ENCODE results near the gene PHETA1.

The PHETA1 gene

DNA sequence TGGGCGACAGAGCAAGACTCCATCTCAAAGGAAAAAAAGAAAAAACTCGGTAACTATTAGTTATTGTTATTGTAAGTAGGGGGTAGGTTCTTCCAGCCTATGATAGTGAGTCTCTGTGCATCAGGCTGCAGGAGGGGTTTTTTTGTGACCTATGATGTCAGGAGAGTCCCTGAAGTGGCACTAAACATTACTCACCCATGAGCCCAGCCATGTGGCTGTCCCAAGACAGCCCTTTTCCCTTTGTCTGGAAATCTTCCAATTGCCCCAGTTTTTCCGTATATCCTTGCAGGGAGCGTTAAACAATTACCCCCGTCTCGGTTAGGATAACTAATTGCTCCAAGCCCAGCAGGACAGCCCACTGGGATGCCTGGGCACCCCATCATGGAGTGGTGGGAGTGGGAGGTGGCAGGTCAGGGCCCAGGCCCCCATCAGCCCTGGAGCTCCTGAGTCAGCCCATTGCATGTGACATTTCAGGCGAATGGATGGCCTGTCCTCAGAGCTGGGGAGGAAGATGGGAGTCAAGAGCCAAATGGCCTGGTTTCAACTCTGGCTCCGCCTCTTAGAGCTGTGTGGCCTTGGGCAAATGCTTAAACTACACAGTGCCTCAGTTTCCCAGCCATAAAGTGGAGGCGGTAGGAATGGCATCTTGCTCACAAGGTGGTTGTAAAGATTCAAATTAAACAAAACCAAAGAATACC, 16.4 kb downstream of the PHETA1 start:
- Histone ChIP-seq H3K9ac (ENCODE audit: low read depth, low read length, poor library complexity, severe bottlenecking) (no peak overlapping the region), H2AFZ (ENCODE audit: low read length) (no peak overlapping the region), H3K4me3 (ENCODE audit: low read length, poor library complexity, severe bottlenecking) (no peak overlapping the region), H3K9me2 (replicated peaks; ENCODE audit: low read depth, low read length) (no peaks in the 10 kb centered on the region), H3K79me2 (ENCODE audit: insufficient read depth, low read length) (no peaks in the 10 kb centered on the region), H3K36me3 (ENCODE audit: insufficient read depth, low read length) (no peaks in the 10 kb centered on the region), H3F3A (ENCODE audit: low read depth) (no peaks in the 10 kb centered on the region), H3K4me1 (ENCODE audit: insufficient read depth, low read length, poor library complexity, severe bottlenecking) (no peaks in the 10 kb centered on the region), H3K9me3 (ENCODE audit: insufficient read depth, low read depth, low read length) (no peaks in the 10 kb centered on the region; the same call in 1 of the 2 replicates), H4K20me1 (ENCODE audit: insufficient read depth, low read length, poor library complexity, severe bottlenecking) (no peaks in the 10 kb centered on the region), H3K4me2 (ENCODE audit: low read depth, low read length, poor library complexity, severe bottlenecking) (no peak overlapping the region), H3K27me3 (ENCODE audit: insufficient read depth, low read length, poor library complexity, severe bottlenecking) (no peaks in the 10 kb centered on the region)
- TF ChIP-seq, protein P1, sequence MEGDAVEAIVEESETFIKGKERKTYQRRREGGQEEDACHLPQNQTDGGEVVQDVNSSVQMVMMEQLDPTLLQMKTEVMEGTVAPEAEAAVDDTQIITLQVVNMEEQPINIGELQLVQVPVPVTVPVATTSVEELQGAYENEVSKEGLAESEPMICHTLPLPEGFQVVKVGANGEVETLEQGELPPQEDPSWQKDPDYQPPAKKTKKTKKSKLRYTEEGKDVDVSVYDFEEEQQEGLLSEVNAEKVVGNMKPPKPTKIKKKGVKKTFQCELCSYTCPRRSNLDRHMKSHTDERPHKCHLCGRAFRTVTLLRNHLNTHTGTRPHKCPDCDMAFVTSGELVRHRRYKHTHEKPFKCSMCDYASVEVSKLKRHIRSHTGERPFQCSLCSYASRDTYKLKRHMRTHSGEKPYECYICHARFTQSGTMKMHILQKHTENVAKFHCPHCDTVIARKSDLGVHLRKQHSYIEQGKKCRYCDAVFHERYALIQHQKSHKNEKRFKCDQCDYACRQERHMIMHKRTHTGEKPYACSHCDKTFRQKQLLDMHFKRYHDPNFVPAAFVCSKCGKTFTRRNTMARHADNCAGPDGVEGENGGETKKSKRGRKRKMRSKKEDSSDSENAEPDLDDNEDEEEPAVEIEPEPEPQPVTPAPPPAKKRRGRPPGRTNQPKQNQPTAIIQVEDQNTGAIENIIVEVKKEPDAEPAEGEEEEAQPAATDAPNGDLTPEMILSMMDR (conservative IDR thresholded peaks at IDR 0.05; ENCODE audit: low read length) = no peak
- TF ChIP-seq EZH2phosphoT487 (IDR thresholded peaks at IDR 0.05; ENCODE audit: borderline replicate concordance) = no peak

- no peaks in the 10 kb centered on the region for H3F3A ChIP-seq (ENCODE audit: low read depth)
- H3K4me2 ChIP-seq (ENCODE audit: low read depth, low read length, poor library complexity, severe bottlenecking) = no peak overlapping the region
- no peaks in the 10 kb centered on the region for H3K36me3 ChIP-seq (ENCODE audit: insufficient read depth, low read length)
- no peaks in the 10 kb centered on the region for H4K20me1 ChIP-seq (ENCODE audit: insufficient read depth, low read length, poor library complexity, severe bottlenecking)
- TF ChIP-seq, protein P1 (conservative IDR thresholded peaks at IDR 0.05; ENCODE audit: low read length) = no peak
- TF ChIP-seq EZH2phosphoT487 (IDR thresholded peaks at IDR 0.05; ENCODE audit: borderline replicate concordance) = no peak
- H3K4me3 ChIP-seq (ENCODE audit: low read length, poor library complexity, severe bottlenecking) = no peak overlapping the region
- no peaks in the 10 kb centered on the region for H3K79me2 ChIP-seq (ENCODE audit: insufficient read depth, low read length)
- no peak overlapping the region for H3K9ac ChIP-seq (ENCODE audit: low read depth, low read length, poor library complexity, severe bottlenecking)
- H3K9me3 ChIP-seq (ENCODE audit: insufficient read depth, low read depth, low read length) = no peaks in the 10 kb centered on the region; the same call in 1 of the 2 replicates
- H3K27me3 ChIP-seq (ENCODE audit: insufficient read depth, low read length, poor library complexity, severe bottlenecking) = no peaks in the 10 kb centered on the region
- H3K9me2 ChIP-seq (replicated peaks; ENCODE audit: low read depth, low read length) = no peaks in the 10 kb centered on the region
- H2AFZ ChIP-seq (ENCODE audit: low read length) = no peak overlapping the region
- no peaks in the 10 kb centered on the region for H3K4me1 ChIP-seq (ENCODE audit: insufficient read depth, low read length, poor library complexity, severe bottlenecking)
Observed at GRCh38 chr12:111351026-111351425, 17.9 kb downstream of the PHETA1 start.

DNA sequence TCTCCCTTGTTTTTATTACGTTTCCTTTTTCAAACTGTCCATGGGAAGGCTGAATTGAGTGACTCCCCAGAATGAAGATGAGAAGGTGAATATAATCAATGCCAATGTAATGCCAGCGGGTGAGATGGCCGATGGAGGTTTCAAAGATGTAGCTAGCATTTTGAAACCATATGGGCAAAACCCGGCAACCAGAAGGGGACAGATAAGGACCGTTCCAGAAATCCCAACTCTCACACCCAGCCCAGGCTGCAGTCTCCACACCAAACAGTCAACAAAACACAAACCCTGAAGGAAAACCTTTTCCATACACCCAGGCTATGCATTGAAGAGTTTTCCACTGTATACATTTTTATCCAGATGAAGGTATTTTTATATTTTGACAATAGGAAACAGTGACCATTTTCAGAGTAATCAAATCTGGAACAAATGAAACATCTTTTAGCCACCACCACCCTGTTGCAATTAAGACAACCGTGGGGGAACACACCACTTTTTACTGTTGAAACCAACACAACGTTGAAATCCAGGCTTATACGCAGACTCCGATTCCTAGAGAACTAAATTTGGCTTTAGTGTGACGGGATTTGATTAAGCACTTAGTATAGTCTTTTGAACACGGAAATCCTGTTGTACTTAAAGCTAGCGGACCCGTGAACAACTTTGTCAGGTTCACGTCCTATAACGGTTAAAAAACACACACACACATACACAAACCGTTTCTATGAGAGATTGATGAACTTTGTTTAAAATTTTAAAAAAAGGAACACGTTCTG, 19.0 kb downstream of the PHETA1 start:
- no peak overlapping the region for H2AFZ ChIP-seq (ENCODE audit: low read length)
- no peak for TF ChIP-seq EZH2phosphoT487 (IDR thresholded peaks at IDR 0.05; ENCODE audit: borderline replicate concordance)
- TF ChIP-seq, protein P1 (conservative IDR thresholded peaks at IDR 0.05; ENCODE audit: low read length) = no peak
- H3K4me2 ChIP-seq (ENCODE audit: low read depth, low read length, poor library complexity, severe bottlenecking) = no peak overlapping the region
- H3K27me3 ChIP-seq (ENCODE audit: insufficient read depth, low read length, poor library complexity, severe bottlenecking) = no peaks in the 10 kb centered on the region
- H3K4me3 ChIP-seq (ENCODE audit: low read length, poor library complexity, severe bottlenecking) = no peak overlapping the region
- no peaks in the 10 kb centered on the region for H3K36me3 ChIP-seq (ENCODE audit: insufficient read depth, low read length)
- no peaks in the 10 kb centered on the region; the same call in 1 of the 2 replicates for H3K9me3 ChIP-seq (ENCODE audit: insufficient read depth, low read depth, low read length)
- H3K9ac ChIP-seq (ENCODE audit: low read depth, low read length, poor library complexity, severe bottlenecking) = no peak overlapping the region
- H3K79me2 ChIP-seq (ENCODE audit: insufficient read depth, low read length) = no peaks in the 10 kb centered on the region
- H3F3A ChIP-seq (ENCODE audit: low read depth) = no peaks in the 10 kb centered on the region
- no peaks in the 10 kb centered on the region for H3K9me2 ChIP-seq (replicated peaks; ENCODE audit: low read depth, low read length)
- no peaks in the 10 kb centered on the region for H3K4me1 ChIP-seq (ENCODE audit: insufficient read depth, low read length, poor library complexity, severe bottlenecking)
- H4K20me1 ChIP-seq (ENCODE audit: insufficient read depth, low read length, poor library complexity, severe bottlenecking) = no peaks in the 10 kb centered on the region

Data from Loucy (cell line).